Coronary artery (tissue), 2 donors: ENCODE data around the gene IL23R.

ENCODE experiments used
- DNase-seq: peaks from one replicate; pipeline ENCODE4 v3.0.0-alpha.2; 2017; ENCODE audit warnings: low spot score
- H3K27ac ChIP-seq, 2 donors: fragments of 200-600 bp; sonication (generic); one replicate each; pipeline ENCODE4 v1.5.1; 2016 to 2019
- H3K4me3 ChIP-seq: fragments of 200-600 bp; sonication (generic); 2 replicates; pipeline ENCODE4 v1.5.1; 2016; ENCODE audit warnings: mild to moderate bottlenecking, moderate library complexity
- CTCF ChIP-seq: fragments of 200-600 bp; sonication (generic); IDR thresholded peaks from one replicate; pipeline ENCODE4 v1.5.1; 2019; ENCODE audit warnings: antibody characterized with exemption

IL23R gene

GRCh38 chr1:67294836-67295617, 128.8 kb downstream of the IL23R start:
- H3K27ac ChIP-seq = no peak overlapping the region
- DNase-seq = no peak
- H3K4me3 ChIP-seq = no peak overlapping the region
- TF ChIP-seq CTCF = no peak

GRCh38 chr1:67298762-67299161, 132.5 kb downstream of the IL23R start:
- H3K27ac ChIP-seq = no peak overlapping the region
- no peak overlapping the region for H3K4me3 ChIP-seq
- DNase-seq = no peak
- TF ChIP-seq CTCF = no peak

DNA sequence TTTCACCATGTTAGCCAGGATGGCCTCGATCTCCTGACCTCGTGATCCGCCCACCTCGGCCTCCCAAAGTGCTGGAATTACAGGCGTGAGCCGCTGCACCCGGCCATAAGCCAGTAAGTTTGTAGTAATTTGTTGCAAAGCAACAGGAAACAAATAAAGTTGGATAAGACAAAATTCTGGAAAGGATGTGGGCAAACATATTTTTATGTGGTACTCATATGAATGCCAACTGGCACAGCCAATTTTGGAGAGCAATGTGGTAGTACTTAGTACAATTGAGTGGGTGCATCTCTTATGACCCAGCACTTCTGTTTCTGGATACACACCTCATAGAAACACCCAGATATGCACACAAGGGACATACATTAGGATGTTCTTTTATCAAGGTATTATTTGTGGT, 133.0 kb downstream of the IL23R start:
- Histone ChIP-seq H3K4me3 (no peak overlapping the region), H3K27ac (no peak overlapping the region)
- DNase-seq = no peak
- no peak for TF ChIP-seq CTCF

DNA sequence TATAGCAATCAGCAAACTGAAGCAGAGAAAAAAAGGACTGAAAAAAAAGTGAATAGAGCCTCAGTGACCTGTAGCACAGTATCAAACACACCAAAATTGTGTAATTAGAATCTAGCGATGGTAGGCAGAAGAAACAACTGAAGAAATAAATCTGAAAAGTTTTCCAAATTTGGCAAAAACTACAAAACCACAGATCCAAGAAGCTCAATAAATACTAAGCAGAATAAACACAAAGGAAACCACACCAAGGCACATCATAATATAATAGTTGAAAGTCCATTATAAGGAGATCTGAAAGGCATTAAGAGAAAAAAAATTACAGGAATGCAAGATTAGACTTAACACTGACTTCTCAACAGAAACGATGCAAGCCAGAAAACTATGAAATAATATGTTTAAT, 134.3 kb downstream of the IL23R start:
- H3K4me3 ChIP-seq = no peak overlapping the region
- no peak for TF ChIP-seq CTCF
- no peak for DNase-seq
- no peak overlapping the region for H3K27ac ChIP-seq

DNA sequence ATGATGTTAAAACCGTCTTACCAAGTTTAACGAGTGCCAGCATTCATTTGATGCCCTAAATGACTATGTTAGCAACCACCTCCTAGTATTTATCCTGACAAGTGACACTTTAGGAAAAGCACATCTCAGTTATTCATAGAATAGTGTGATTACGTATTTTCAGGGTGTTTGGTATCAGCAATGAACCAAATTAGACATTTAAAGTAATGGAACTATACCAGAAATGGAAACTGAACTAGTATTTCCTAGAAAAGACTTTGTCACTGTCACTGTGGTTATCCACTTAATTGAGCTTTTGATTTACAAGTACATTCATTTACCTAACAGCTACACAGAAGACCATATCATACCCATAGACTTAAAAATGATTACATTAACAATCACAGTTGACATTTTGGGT, 137.8 kb downstream of the IL23R start:
- no peak for DNase-seq
- no peak for TF ChIP-seq CTCF
- Histone ChIP-seq H3K4me3 (no peak overlapping the region), H3K27ac (no peak overlapping the region)

- DNase-seq = no peak
- no peak overlapping the region for H3K27ac ChIP-seq
- H3K4me3 ChIP-seq = no peak overlapping the region
- TF ChIP-seq CTCF = no peak
Observed at GRCh38 chr1:67306547-67306946, 140.3 kb downstream of the IL23R start.

GRCh38 chr1:67307251-67308060, 141.2 kb downstream of the IL23R start, which contains the start of gene IL12RB2:
Gene IL12RB2, plus strand, starts transcription at chr1:67307873. Its CDS starts 12,496 bp downstream, at chr1:67320369.
- no peak for TF ChIP-seq CTCF
- DNase-seq = no peak
- Histone ChIP-seq H3K4me3 (peak within 1 kb of the TSS; percentile 69), H3K27ac (no peak within 1 kb of the TSS)
